ENCODE data around the gene NHS. TPM values are rescaled to one million over a fixed set of nuclear protein-coding genes. Genes with fewer than 3 reads are reported as not detected.

The NHS gene
- total and polyA plus RNA-seq, 2 of the 13 experiments (the other 11 are each of a cell fraction or from before 2014, with no cell fraction given), result 0.02 TPM; not detected in 1

DNA sequence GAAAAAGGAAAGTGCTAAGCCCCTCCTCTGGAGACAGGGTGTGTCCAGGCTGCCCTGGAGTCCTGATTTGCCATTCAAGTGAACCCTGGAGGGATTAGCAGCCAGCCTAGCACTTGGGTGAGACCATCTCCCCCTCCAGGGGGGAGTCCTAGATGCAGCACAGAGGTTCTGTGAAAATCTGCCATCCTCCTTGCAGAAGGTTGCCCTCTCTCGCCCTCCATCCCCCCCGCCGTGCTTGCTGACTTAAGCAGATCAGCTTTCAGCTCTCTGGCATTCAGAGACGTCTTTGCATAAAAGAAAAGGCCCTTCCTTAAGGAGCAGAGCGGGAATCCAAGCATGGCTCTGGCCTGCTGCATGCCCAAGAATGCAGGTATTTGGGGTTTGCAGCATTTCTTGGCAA, 260.2 kb downstream of the NHS start (continued):
- TF ChIP-seq ATF7 (IDR thresholded peaks at IDR 0.05) (no peak), ATF7 (CRISPR knock-in tag; IDR thresholded peaks at IDR 0.05) (no peak), ZFAT (CRISPR knock-in tag; conservative IDR thresholded peaks at IDR 0.05) (no peak), PHB2 (IDR thresholded peaks at IDR 0.05; ENCODE audit: partially characterized antibody) (no peak), ZNF703 (CRISPR knock-in tag; IDR thresholded peaks at IDR 0.05; ENCODE audit: borderline replicate concordance) (no peak), JARID2 (CRISPR knock-in tag; IDR thresholded peaks at IDR 0.05; ENCODE audit: insufficient replicate concordance) (no peak)
- TF ChIP-seq, protein P1, sequence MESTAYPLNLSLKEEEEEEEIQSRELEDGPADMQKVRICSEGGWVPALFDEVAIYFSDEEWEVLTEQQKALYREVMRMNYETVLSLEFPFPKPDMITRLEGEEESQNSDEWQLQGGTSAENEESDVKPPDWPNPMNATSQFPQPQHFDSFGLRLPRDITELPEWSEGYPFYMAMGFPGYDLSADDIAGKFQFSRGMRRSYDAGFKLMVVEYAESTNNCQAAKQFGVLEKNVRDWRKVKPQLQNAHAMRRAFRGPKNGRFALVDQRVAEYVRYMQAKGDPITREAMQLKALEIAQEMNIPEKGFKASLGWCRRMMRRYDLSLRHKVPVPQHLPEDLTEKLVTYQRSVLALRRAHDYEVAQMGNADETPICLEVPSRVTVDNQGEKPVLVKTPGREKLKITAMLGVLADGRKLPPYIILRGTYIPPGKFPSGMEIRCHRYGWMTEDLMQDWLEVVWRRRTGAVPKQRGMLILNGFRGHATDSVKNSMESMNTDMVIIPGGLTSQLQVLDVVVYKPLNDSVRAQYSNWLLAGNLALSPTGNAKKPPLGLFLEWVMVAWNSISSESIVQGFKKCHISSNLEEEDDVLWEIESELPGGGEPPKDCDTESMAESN (CRISPR knock-in tag; conservative IDR thresholded peaks at IDR 0.05), result no peak
- TF ChIP-seq, protein P2, sequence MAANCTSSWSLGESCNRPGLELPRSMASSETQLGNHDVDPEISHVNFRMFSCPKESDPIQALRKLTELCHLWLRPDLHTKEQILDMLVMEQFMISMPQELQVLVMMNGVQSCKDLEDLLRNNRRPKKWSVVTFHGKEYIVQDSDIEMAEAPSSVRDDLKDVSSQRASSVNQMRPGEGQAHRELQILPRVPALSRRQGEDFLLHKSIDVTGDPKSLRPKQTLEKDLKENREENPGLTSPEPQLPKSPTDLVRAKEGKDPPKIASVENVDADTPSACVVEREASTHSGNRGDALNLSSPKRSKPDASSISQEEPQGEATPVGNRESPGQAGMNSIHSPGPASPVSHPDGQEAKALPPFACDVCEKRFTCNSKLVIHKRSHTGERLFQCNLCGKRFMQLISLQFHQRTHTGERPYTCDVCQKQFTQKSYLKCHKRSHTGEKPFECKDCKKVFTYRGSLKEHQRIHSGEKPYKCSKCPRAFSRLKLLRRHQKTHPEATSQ (CRISPR knock-in tag; IDR thresholded peaks at IDR 0.05; ENCODE audit: borderline replicate concordance), result no peak
- TF ChIP-seq, protein P3, sequence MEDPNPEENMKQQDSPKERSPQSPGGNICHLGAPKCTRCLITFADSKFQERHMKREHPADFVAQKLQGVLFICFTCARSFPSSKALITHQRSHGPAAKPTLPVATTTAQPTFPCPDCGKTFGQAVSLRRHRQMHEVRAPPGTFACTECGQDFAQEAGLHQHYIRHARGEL (CRISPR knock-in tag; IDR thresholded peaks at IDR 0.05), result no peak

DNA sequence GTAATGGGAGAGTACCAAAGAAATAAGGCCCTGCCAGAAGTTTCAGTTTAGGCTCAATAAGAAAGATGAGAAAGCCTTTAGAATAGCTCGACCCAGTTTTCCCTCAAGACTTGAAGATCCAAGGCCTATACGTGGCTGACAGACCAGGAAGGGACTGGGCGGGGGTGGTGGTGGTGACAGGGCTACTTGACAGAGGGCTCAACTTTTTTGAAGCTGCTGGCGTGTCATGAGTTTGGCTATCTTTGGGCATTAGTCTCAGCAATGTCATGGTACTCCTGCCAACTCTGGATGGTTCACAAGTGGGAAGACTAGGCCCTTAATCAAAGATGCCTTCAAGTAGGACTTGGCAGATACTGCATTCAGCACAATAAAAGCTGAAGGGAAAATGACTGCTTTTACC, 262.2 kb downstream of the NHS start:
- in situ Hi-C loops (cut with HindIII; ENCODE audit: extremely low pct_ligation_motif_present, low pct_unique_long_range_greater_than_20kb) (no loop called here), intact Hi-C loops (cut with micrococcal nuclease; ENCODE audit: unreplicated experiment) (no loop called here)
- BruUV-seq (replicated peaks), result no TSS peak
- Histone ChIP-seq H3K9ac (ENCODE audit: insufficient read depth, low read depth, low read length) (no peak overlapping the region), H4K20me1 (ENCODE audit: insufficient read depth, low read length) (no peaks in the 10 kb centered on the region), H3K4me1 (ENCODE audit: insufficient read depth, low read length) (no peaks in the 10 kb centered on the region), H3K4me3 (replicated peaks in 1 of 3; ENCODE audit: insufficient read depth in 1 of 3, low read depth in 2 of 3, low read length in 3 of 3) (no peak overlapping the region), H3K4me2 (ENCODE audit: low read depth, low read length) (no peak overlapping the region), H3K9me3 (ENCODE audit: low read length) (no peaks in the 10 kb centered on the region), H3K36me3 (replicated peaks in 1 of 2; ENCODE audit: control insufficient read depth in 1 of 2, insufficient read depth in 2 of 2, low read length in 2 of 2) (no peaks in the 10 kb centered on the region), H3K27ac (ENCODE audit: extremely low read length, insufficient read depth, low read length) (no peak overlapping the region), H2AFZ (ENCODE audit: low read length) (no peak overlapping the region), H3K27me3 (ENCODE audit: control insufficient read depth in 1 of 2, insufficient read depth in 2 of 2, low read length in 2 of 2) (no peaks in the 10 kb centered on the region), H3K79me2 (ENCODE audit: insufficient read depth, low read length) (no peaks in the 10 kb centered on the region)
- DNase-seq (ENCODE audit: low spot score), result no peak
- ChIA-PET CTCF (ENCODE audit: low intra/inter-chr PET ratio, low total read pairs) (no interaction called here), POLR2A (no interaction called here)
- FAIRE-seq, result no peak
- ATAC-seq, result no peak
- 0% methylated on average over 3 of the region's 4 CpGs for WGBS (ENCODE audit: low lambda C conversion rate)
- no peak for TF ChIP-seq TARDBP (CRISPR knock-in tag; IDR thresholded peaks at IDR 0.05)
- TF ChIP-seq, protein P4, sequence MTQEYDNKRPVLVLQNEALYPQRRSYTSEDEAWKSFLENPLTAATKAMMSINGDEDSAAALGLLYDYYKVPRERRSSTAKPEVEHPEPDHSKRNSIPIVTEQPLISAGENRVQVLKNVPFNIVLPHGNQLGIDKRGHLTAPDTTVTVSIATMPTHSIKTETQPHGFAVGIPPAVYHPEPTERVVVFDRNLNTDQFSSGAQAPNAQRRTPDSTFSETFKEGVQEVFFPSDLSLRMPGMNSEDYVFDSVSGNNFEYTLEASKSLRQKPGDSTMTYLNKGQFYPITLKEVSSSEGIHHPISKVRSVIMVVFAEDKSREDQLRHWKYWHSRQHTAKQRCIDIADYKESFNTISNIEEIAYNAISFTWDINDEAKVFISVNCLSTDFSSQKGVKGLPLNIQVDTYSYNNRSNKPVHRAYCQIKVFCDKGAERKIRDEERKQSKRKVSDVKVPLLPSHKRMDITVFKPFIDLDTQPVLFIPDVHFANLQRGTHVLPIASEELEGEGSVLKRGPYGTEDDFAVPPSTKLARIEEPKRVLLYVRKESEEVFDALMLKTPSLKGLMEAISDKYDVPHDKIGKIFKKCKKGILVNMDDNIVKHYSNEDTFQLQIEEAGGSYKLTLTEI (CRISPR knock-in tag; conservative IDR thresholded peaks at IDR 0.05), result no peak
- TF ChIP-seq ZNF792 (CRISPR knock-in tag; IDR thresholded peaks at IDR 0.05), result no peak
- no peak for TF ChIP-seq TCF12 (IDR thresholded peaks at IDR 0.05)
- TF ChIP-seq TCF12 (CRISPR knock-in tag; IDR thresholded peaks at IDR 0.05), result no peak
- TF ChIP-seq, protein P5, sequence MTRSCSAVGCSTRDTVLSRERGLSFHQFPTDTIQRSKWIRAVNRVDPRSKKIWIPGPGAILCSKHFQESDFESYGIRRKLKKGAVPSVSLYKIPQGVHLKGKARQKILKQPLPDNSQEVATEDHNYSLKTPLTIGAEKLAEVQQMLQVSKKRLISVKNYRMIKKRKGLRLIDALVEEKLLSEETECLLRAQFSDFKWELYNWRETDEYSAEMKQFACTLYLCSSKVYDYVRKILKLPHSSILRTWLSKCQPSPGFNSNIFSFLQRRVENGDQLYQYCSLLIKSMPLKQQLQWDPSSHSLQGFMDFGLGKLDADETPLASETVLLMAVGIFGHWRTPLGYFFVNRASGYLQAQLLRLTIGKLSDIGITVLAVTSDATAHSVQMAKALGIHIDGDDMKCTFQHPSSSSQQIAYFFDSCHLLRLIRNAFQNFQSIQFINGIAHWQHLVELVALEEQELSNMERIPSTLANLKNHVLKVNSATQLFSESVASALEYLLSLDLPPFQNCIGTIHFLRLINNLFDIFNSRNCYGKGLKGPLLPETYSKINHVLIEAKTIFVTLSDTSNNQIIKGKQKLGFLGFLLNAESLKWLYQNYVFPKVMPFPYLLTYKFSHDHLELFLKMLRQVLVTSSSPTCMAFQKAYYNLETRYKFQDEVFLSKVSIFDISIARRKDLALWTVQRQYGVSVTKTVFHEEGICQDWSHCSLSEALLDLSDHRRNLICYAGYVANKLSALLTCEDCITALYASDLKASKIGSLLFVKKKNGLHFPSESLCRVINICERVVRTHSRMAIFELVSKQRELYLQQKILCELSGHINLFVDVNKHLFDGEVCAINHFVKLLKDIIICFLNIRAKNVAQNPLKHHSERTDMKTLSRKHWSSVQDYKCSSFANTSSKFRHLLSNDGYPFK (CRISPR knock-in tag; IDR thresholded peaks at IDR 0.05; ENCODE audit: borderline replicate concordance), result no peak
- TF ChIP-seq, protein P6, sequence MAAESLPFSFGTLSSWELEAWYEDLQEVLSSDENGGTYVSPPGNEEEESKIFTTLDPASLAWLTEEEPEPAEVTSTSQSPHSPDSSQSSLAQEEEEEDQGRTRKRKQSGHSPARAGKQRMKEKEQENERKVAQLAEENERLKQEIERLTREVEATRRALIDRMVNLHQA (CRISPR knock-in tag; IDR thresholded peaks at IDR 0.05), result no peak
- TF ChIP-seq PLRG1 (conservative IDR thresholded peaks at IDR 0.05), result no peak
